Activated T-cell treated with anti-CD3 and anti-CD28 coated beads, Interleukin-2, amount 50 U/mL, for 24 hours (primary cell): Measurements from ENCODE around the gene NEUROG1.

Experiments
- DNase-seq: peaks from one replicate; pipeline ENCODE4 v3.0.0-alpha.2; 2020
- H3K27ac Mint-ChIP-seq: 2 replicates; pipeline ENCODE4 v1.8.0; 2020; ENCODE audit warnings: mild to moderate bottlenecking, mixed read lengths
- H3K27me3 Mint-ChIP-seq: 2 replicates; pipeline ENCODE4 v1.8.0; 2020; ENCODE audit warnings: mixed read lengths
- H3K36me3 Mint-ChIP-seq: 2 replicates; pipeline ENCODE4 v1.8.0; 2020; ENCODE audit warnings: low read depth, mixed read lengths
- H3K4me1 Mint-ChIP-seq: 2 replicates; pipeline ENCODE4 v1.8.0; 2020; ENCODE audit warnings: low read depth, mixed read lengths
- H3K4me3 Mint-ChIP-seq: 2 replicates; pipeline ENCODE4 v1.8.0; 2020; ENCODE audit warnings: mild to moderate bottlenecking, moderate library complexity, mixed read lengths
- H3K9me3 Mint-ChIP-seq: 2 replicates; pipeline ENCODE4 v1.8.0; 2020; ENCODE audit warnings: mixed read lengths

Gene NEUROG1

DNA sequence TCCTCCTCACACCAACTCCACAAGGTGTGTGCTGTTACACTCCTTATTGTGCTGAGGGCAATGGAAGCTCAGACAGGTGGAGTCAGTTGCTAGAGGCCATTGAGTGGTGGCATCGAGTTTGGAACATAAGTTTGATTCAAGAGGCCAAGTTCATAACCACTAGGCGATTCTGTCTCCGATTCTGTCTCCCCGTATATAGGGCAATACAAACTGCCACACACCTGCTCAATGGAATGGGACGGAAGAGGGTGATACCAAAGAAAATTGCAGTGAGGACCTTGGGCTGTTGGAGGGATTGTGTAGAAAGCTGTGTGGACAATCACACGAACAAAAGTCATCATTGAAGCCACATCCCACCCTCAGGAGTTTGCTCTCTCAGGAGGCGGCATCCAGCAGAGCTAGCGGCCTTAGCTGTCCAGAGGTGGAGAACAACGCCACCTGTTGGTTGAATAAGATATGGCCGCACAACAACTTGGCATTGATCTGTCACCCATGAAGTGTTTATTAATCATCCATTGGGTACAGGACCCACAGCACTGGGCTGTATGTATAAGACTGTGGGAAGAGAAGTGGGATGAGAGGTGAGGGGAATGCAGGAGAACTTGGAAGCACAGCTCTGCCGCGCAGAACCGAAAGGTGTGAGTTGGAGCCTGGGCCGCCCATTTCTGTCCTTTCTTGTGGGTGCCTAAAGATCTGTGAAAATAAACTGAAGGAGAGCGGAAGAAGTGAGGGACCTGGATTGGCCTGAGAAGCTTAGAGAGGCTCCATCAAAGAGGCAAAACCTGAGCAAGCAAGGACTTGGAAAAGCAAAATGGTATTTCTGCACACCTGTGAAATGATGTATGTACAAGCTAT, 16.1 kb upstream of the NEUROG1 start:
- no peaks in the 10 kb centered on the region for H3K36me3 Mint-ChIP-seq
- peaks cover 78% of the 10 kb centered on the region for H3K27me3 Mint-ChIP-seq
- no peak overlapping the region for H3K27ac Mint-ChIP-seq
- no peak overlapping the region for H3K4me3 Mint-ChIP-seq
- DNase-seq, result peak; percentile 58
- no peaks in the 10 kb centered on the region for H3K4me1 Mint-ChIP-seq
- H3K9me3 Mint-ChIP-seq, result no peaks in the 10 kb centered on the region

DNA sequence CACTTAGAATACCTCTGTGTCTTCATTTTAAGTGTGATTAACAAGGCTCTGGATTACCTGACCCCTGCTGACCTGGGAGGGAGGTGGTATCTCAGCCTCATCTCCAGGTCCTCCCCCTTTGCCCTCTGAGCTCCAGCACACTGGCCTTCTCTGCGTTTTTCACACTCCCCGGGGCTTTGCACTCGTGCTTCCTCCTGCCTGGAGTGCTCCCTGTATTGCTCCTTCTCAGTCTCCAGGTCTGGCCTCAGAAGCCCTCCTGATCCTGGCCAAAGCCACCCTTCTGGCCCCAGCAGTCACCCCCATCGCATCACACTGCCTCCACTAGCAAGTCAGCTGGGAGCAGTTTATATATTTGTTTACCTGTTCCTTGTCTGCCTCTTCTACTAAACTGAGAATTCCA, 13.6 kb upstream of the NEUROG1 start:
- Mint-ChIP-seq H3K4me3 (no peak overlapping the region), H3K27ac (no peak overlapping the region), H3K36me3 (no peaks in the 10 kb centered on the region), H3K4me1 (peaks cover 1% of the 10 kb centered on the region), H3K9me3 (no peaks in the 10 kb centered on the region), H3K27me3 (peaks cover 84% of the 10 kb centered on the region)
- no peak for DNase-seq

GRCh38 chr5:135547590-135548254, 12.0 kb upstream of the NEUROG1 start:
- Mint-ChIP-seq H3K27me3 (peaks cover 87% of the 10 kb centered on the region), H3K27ac (no peak overlapping the region), H3K9me3 (no peaks in the 10 kb centered on the region), H3K4me3 (no peak overlapping the region), H3K4me1 (peaks cover 12% of the 10 kb centered on the region), H3K36me3 (no peaks in the 10 kb centered on the region)
- DNase-seq, result no peak

DNA sequence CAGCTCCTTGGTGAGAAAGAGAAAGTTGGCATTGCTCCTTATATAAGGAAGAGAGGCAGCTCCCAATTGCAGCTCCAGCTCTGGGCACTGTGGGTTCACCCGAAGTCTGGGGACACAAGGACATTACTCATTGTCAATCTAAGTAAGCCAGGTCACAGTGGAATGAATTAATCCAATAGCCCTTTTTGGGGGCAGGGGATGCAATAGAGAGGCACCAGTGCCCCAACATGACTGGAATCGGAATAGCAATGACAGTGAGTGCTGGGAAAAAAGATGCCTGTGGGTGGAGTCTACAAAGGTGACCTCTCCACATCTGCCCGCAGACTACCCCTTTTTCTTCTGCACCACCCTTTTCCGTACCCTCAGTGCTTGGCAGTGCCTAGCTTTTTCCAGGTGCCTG, 11.1 kb upstream of the NEUROG1 start:
- DNase-seq, result no peak
- Mint-ChIP-seq H3K27me3 (peaks cover 87% of the 10 kb centered on the region), H3K27ac (no peak overlapping the region), H3K4me1 (peaks cover 12% of the 10 kb centered on the region), H3K36me3 (no peaks in the 10 kb centered on the region), H3K9me3 (no peaks in the 10 kb centered on the region), H3K4me3 (no peak overlapping the region)

DNA sequence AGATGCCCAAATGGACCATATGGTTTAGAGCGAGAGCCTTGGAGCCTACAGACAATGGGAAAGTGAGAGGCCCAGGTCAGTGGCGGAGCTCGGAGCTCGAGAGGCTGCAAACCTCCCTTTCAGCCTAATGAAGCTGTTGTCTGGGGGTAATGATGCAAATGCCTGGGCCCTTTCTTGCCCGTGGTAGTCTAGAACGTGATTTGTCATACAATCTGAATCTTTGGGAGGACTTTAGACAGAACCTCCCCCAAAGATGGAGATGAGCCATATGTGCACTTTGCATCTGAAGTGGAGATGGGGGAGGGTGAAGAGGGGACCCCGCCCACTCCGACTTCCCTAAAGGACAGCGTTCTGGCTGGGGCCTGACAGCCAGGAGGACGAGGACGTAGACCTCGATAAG, 10.3 kb upstream of the NEUROG1 start:
- Mint-ChIP-seq H3K36me3 (no peaks in the 10 kb centered on the region), H3K27me3 (peaks cover 92% of the 10 kb centered on the region), H3K4me3 (no peak overlapping the region), H3K4me1 (peaks cover 12% of the 10 kb centered on the region), H3K9me3 (no peaks in the 10 kb centered on the region), H3K27ac (no peak overlapping the region)
- DNase-seq, result no peak

GRCh38 chr5:135545099-135545498, 9.3 kb upstream of the NEUROG1 start:
- Mint-ChIP-seq H3K27ac (no peak overlapping the region), H3K4me3 (peak overlapping the region; percentile 78), H3K27me3 (peaks cover 94% of the 10 kb centered on the region), H3K36me3 (no peaks in the 10 kb centered on the region), H3K4me1 (peaks cover 12% of the 10 kb centered on the region), H3K9me3 (no peaks in the 10 kb centered on the region)
- DNase-seq, result no peak

DNA sequence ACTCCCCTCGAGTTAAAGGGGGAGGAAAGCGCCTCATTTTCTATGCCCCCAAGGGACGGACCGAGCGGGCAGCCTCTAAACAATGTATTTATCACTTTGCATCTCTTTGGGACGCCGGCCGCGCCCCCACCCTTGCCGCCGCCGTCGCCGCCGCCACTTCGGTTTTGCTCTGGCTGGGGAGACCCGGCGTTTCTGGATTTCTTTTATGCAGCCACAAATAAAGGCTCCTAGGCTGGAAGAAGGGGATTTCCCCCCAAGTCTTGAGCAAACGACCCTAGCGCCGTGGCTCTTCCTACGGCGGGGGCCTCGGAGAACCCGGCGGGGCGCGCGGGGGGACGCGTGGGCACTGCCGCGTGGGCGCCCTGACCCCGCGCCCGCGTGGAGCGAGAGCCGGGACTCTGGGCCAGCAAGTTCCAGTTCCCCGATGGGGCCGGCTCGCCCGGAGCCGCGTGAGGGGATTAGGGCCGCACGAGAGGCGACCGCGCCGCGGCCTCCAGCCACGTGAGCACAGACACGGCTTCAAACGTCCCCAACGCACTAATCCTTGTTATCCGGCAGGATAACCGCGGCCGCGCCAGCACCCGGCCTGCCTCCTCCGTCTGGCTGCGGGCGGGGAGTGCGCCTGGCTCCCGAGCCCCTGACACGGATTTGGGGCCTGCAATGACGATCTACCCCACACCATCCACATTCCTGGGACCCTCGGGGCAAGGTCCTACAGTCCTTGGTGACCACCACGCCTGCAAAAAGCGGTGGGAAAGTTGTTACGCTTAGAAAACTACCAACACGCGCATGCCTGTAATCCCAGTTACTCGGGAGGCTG, 7.9 kb upstream of the NEUROG1 start:
- H3K9me3 Mint-ChIP-seq, result no peaks in the 10 kb centered on the region
- no peak for DNase-seq
- peaks cover 94% of the 10 kb centered on the region for H3K27me3 Mint-ChIP-seq
- H3K27ac Mint-ChIP-seq, result no peak overlapping the region
- no peaks in the 10 kb centered on the region for H3K36me3 Mint-ChIP-seq
- peaks cover 12% of the 10 kb centered on the region for H3K4me1 Mint-ChIP-seq
- H3K4me3 Mint-ChIP-seq, result peak overlapping the region; percentile 78

- peak overlapping the region; percentile 19 for H3K4me3 Mint-ChIP-seq
- H3K36me3 Mint-ChIP-seq, result no peaks in the 10 kb centered on the region
- no peak overlapping the region for H3K27ac Mint-ChIP-seq
- DNase-seq, result no peak
- peaks cover 12% of the 10 kb centered on the region for H3K4me1 Mint-ChIP-seq
- H3K27me3 Mint-ChIP-seq, result peaks cover 94% of the 10 kb centered on the region
- H3K9me3 Mint-ChIP-seq, result no peaks in the 10 kb centered on the region
Observed at GRCh38 chr5:135543001-135543484, 7.3 kb upstream of the NEUROG1 start.

DNA sequence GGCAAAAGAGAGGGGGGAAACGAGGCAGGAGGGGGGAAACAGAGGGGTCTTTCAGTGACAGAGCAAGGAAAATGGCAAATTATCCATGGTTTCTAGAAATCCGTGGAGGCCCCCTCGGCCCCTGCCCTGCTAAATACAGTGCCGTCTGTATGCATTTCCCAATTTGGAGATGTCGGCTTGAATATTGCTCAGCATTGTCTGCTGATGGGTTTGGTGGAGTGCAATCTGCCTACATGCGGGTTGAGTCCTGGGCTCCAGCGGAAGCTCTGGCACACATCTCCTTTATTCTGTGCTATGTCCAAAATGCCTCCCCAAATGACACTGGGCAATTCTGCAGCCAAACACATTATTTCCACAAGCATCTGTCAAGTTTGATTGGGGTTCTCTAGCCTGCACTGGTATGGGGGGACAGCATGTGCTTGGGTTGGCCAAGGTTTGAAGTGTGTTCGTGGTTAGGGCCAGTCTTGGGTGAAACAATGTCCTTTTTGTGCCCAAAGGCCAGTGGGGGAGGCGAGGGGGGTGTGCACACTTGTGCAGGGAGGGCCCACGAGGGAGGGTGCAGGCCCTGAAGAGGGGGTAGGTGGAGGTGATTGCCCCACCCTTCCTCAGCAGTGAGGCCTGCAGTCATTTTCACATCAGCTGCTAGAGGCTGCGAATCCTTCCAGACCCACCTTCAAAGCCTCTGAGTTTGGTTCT, 6.2 kb upstream of the NEUROG1 start:
- no peak overlapping the region for H3K4me3 Mint-ChIP-seq
- no peaks in the 10 kb centered on the region for H3K36me3 Mint-ChIP-seq
- no peak for DNase-seq
- peaks cover 12% of the 10 kb centered on the region for H3K4me1 Mint-ChIP-seq
- no peak overlapping the region for H3K27ac Mint-ChIP-seq
- peaks cover 95% of the 10 kb centered on the region for H3K27me3 Mint-ChIP-seq
- H3K9me3 Mint-ChIP-seq, result no peaks in the 10 kb centered on the region

GRCh38 chr5:135539430-135540005, 3.8 kb upstream of the NEUROG1 start:
- DNase-seq, result no peak
- Mint-ChIP-seq H3K4me3 (no peak overlapping the region), H3K9me3 (no peaks in the 10 kb centered on the region), H3K36me3 (no peaks in the 10 kb centered on the region), H3K27me3 (peaks cover 92% of the 10 kb centered on the region), H3K4me1 (peaks cover 19% of the 10 kb centered on the region), H3K27ac (no peak overlapping the region)

DNA sequence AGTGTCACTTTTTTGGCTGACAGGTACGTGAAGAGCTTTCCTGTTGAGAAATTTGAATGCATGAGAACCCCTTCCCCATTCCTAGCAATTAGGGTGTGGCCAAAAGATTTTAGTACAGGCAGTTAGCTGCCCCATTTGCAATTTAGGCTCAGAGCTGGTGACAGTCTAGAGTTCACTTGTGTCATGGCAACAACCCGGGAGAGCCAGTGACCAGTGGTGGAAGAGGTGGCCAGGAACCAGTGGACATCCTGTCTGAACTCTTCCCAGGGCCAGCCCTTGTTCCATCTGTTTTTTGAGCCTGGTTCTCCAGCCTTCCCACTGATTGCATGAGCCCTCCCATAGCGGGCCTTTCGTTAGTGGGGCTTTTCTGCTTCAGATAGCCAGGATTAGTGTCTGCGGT, 2.5 kb upstream of the NEUROG1 start:
- peaks cover 96% of the 10 kb centered on the region for H3K27me3 Mint-ChIP-seq
- no peak overlapping the region for H3K4me3 Mint-ChIP-seq
- no peaks in the 10 kb centered on the region for H3K36me3 Mint-ChIP-seq
- no peak overlapping the region for H3K27ac Mint-ChIP-seq
- no peak for DNase-seq
- H3K4me1 Mint-ChIP-seq, result peaks cover 13% of the 10 kb centered on the region
- H3K9me3 Mint-ChIP-seq, result no peaks in the 10 kb centered on the region

- Mint-ChIP-seq H3K4me3 (no peak overlapping the region), H3K27ac (no peak overlapping the region), H3K27me3 (peaks cover 96% of the 10 kb centered on the region)
Observed at GRCh38 chr5:135537745-135538144, 2.0 kb upstream of the NEUROG1 start.

DNA sequence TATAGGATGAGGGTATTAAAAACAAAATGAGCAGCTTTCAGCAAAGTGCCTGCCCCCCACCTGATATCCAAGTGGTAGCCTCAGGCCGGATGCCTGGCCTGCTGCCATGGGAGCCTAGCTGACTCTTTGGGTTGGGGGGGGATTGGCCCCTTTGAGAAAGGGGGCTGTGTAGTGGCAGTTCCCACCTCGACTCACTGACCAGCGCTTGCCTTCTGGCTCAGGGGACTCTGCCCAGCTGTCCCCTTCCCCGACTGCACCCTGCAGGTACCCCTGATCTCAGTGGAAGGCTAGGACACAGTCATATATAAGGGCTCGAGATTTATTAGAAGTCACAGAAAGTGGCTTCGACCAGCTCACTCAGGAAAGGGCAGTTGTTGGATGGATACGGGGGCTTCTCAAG, 1.5 kb upstream of the NEUROG1 start:
- H3K27ac Mint-ChIP-seq, result no peak overlapping the region
- H3K27me3 Mint-ChIP-seq, result peaks cover 96% of the 10 kb centered on the region
- peaks cover 9% of the 10 kb centered on the region for H3K4me1 Mint-ChIP-seq
- H3K36me3 Mint-ChIP-seq, result no peaks in the 10 kb centered on the region
- no peak for DNase-seq
- H3K4me3 Mint-ChIP-seq, result no peak overlapping the region
- H3K9me3 Mint-ChIP-seq, result no peaks in the 10 kb centered on the region

More at GRCh38 chr5:135537745-135538144, 2.0 kb upstream of the NEUROG1 start:
- H3K36me3 Mint-ChIP-seq, result no peaks in the 10 kb centered on the region
- DNase-seq, result no peak
- no peaks in the 10 kb centered on the region for H3K9me3 Mint-ChIP-seq
- peaks cover 9% of the 10 kb centered on the region for H3K4me1 Mint-ChIP-seq

DNA sequence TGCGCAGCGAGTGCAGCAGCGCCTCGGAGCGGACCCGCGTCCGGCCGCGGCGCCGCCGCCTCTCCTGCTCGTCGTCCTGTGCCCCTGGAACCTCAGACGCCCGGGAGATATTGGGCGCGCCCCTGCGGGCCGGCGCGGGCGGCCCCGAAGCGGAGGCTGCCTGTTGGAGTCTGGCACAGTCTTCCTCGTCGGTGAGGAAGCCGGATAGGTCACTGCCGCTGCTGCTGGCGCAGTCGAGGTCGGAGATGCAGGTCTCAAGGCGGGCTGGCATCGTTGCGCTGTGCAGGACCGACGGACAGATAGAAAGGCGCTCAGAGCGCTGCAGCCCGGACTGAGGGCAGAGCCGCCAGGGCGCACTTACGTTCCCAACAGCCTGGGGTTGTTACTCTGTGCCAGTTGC, 344 bp downstream of the NEUROG1 start:
- Mint-ChIP-seq H3K4me1 (peaks cover 9% of the 10 kb centered on the region), H3K27ac (no peak overlapping the region), H3K9me3 (no peaks in the 10 kb centered on the region), H3K36me3 (no peaks in the 10 kb centered on the region), H3K27me3 (peaks cover 93% of the 10 kb centered on the region), H3K4me3 (no peak overlapping the region)
- DNase-seq, result no peak
